A673 (cell line): ENCODE measurements around the gene SIK3. TPM values are rescaled to one million over a fixed set of nuclear protein-coding genes. Genes with fewer than 3 reads are reported as not detected.

ENCODE experiments used
- BruUV-seq: library from RNA; stranded (reverse); fragments of 400-500 nt; replicated peaks from 2 replicates; lab custom pipeline; 2021; lab: Mats Ljungman, UMichigan
- CTCF ChIA-PET: fragments of 300-600 bp; sonication (Branson Sonifier 250); formaldehyde crosslinking; loops from one replicate; lab custom pipeline; 2022; ENCODE audit warnings: antibody characterized with exemption; lab: Charles Lee
- POLR2A ChIA-PET: fragments of 300-600 bp; sonication (Branson Sonifier 250); formaldehyde crosslinking; loops from one replicate; lab custom pipeline; 2022; ENCODE audit warnings: antibody characterized with exemption; ENCODE audit not compliant: low non-redundant PET; lab: Charles Lee
- DNase-seq: peaks from one replicate; pipeline ENCODE4 v3.0.0-alpha.2; 2015; ENCODE audit warnings: low spot score
- H3K27ac ChIP-seq: fragments of 200-600 bp; sonication (generic); 2 replicates; pipeline ENCODE4 v1.5.1; 2016; ENCODE audit warnings: mixed run types, low read depth, mild to moderate bottlenecking, mixed read lengths, antibody characterized with exemption, low read length; ENCODE audit not compliant: poor library complexity, severe bottlenecking
- H3K27me3 ChIP-seq: fragments of 200-600 bp; sonication (generic); replicated peaks from 2 replicates; pipeline ENCODE4 v1.6.1; 2017; ENCODE audit warnings: mixed run types, low read depth, mild to moderate bottlenecking, mixed read lengths, antibody characterized with exemption, low read length; ENCODE audit not compliant: insufficient read depth, poor library complexity
- H3K36me3 ChIP-seq: fragments of 200-600 bp; sonication (generic); 2 replicates; pipeline ENCODE4 v1.6.1; 2016; ENCODE audit warnings: mixed run types, mild to moderate bottlenecking, mixed read lengths, antibody characterized with exemption, low read length; ENCODE audit not compliant: insufficient read depth, poor library complexity, severe bottlenecking
- H3K4me1 ChIP-seq: fragments of 200-600 bp; sonication (generic); 2 replicates; pipeline ENCODE4 v1.6.1; 2017; ENCODE audit warnings: mixed run types, mild to moderate bottlenecking, mixed read lengths, antibody characterized with exemption, low read length; ENCODE audit not compliant: insufficient read depth, poor library complexity, severe bottlenecking
- H3K4me3 ChIP-seq: fragments of 200-600 bp; sonication (generic); 2 replicates; pipeline ENCODE4 v1.5.1; 2016; ENCODE audit warnings: low read depth, mixed run types, mild to moderate bottlenecking, mixed read lengths, low read length; ENCODE audit not compliant: poor library complexity, severe bottlenecking
- H3K9me3 ChIP-seq: fragments of 200-600 bp; sonication (generic); 2 replicates; pipeline ENCODE4 v1.6.1; 2016; ENCODE audit warnings: mixed run types, low read depth, mild to moderate bottlenecking, mixed read lengths, antibody characterized with exemption, low read length; ENCODE audit not compliant: poor library complexity, severe bottlenecking
- CTCF ChIP-seq: fragments of 300-800, 200-600 bp; sonication (generic); conservative IDR thresholded peaks from 2 replicates; pipeline ENCODE4 v1.5.1; 2017; ENCODE audit warnings: low read depth, mild to moderate bottlenecking, antibody characterized with exemption, low read length, moderate library complexity, mixed read lengths
- EZH2 ChIP-seq: fragments of 200-600 bp; sonication (generic); IDR thresholded peaks from 2 replicates; pipeline ENCODE4 v1.6.1; 2017; ENCODE audit warnings: borderline replicate concordance, low read depth, mild to moderate bottlenecking, mixed read lengths, antibody characterized with exemption, low read length; ENCODE audit not compliant: poor library complexity, severe bottlenecking
- intact Hi-C: fragments of 100-400 bp; cut with micrococcal nuclease; formaldehyde crosslinking; loops from one replicate; pipeline ENCODE4 v1.10.0; 2022; ENCODE audit not compliant: unreplicated experiment
- total RNA-seq: library from RNA; stranded (reverse); gene quantifications from 2 replicates; pipeline ENCODE4 v1.2.3, GENCODE V29; 2021

The SIK3 gene
- total RNA-seq, 1 experiment from 2014 or later: 81.7 TPM

- POLR2A ChIA-PET: no interaction called here
- no peaks in the 10 kb centered on the region for H3K9me3 ChIP-seq
- peaks cover 74% of the 10 kb centered on the region for H3K4me1 ChIP-seq
- BruUV-seq: no TSS peak
- H3K27ac ChIP-seq: peak overlapping the region; percentile 71
- no peak for DNase-seq
- CTCF ChIA-PET: no interaction called here
- intact Hi-C loops: no loop called here
- H3K36me3 ChIP-seq: no peaks in the 10 kb centered on the region
- TF ChIP-seq CTCF: no peak
- no peak for TF ChIP-seq EZH2
- no peaks in the 10 kb centered on the region for H3K27me3 ChIP-seq
- H3K4me3 ChIP-seq: no peak overlapping the region
Measured at GRCh38 chr11:117073539-117073938, 24.7 kb downstream of the SIK3 start.

- BruUV-seq: no TSS peak
- Histone ChIP-seq H3K9me3 (no peaks in the 10 kb centered on the region), H3K36me3 (no peaks in the 10 kb centered on the region), H3K4me1 (peaks cover 66% of the 10 kb centered on the region), H3K4me3 (no peak overlapping the region), H3K27me3 (no peaks in the 10 kb centered on the region), H3K27ac (peak overlapping the region; percentile 71)
- ChIA-PET POLR2A (no interaction called here), CTCF (no interaction called here)
- intact Hi-C loops: no loop called here
- TF ChIP-seq CTCF: no peak
- TF ChIP-seq EZH2: no peak
- peak; percentile 86 for DNase-seq
Measured at GRCh38 chr11:117072517-117073461, 25.4 kb downstream of the SIK3 start.

- POLR2A ChIA-PET: no interaction called here
- BruUV-seq: no TSS peak
- H3K27ac ChIP-seq: peak overlapping the region; percentile 20
- H3K4me3 ChIP-seq: no peak overlapping the region
- peaks cover 55% of the 10 kb centered on the region for H3K4me1 ChIP-seq
- H3K9me3 ChIP-seq: no peaks in the 10 kb centered on the region
- TF ChIP-seq EZH2 (no peak), CTCF (no peak)
- CTCF ChIA-PET: no interaction called here
- H3K27me3 ChIP-seq: no peaks in the 10 kb centered on the region
- intact Hi-C loops: no loop called here
- peak; percentile 83 for DNase-seq
- H3K36me3 ChIP-seq: no peaks in the 10 kb centered on the region
Measured at GRCh38 chr11:117071344-117071787, 26.9 kb downstream of the SIK3 start.
